Skin epidermis (tissue), 12 donors: ENCODE results near the gene MIS18A.
"Not testable (repeated sequence)": the region's sequence is repeated elsewhere in the genome, so short reads cannot be mapped to it uniquely, and the experiment has no call there.

Experiments used
- H3K27ac ChIP-seq, 21 experiments: fragments of 200-600 bp; sonication (generic) in 11 of 21; one replicate each; pipeline ENCODE4 v1.5.0; 2020; ENCODE audit warnings: mild to moderate bottlenecking in 3 of 21, inconsistent platforms in 2 of 21, moderate library complexity in 2 of 21
- H3K4me3 ChIP-seq, 7 experiments: fragments of 200-600 bp; sonication (generic) in 2 of 7; one replicate each; pipeline ENCODE4 v1.5.0; 2020; ENCODE audit warnings: inconsistent platforms in 2 of 7, mild to moderate bottlenecking in 2 of 7, moderate library complexity in 1 of 7

Gene MIS18A

GRCh38 chr21:32278518-32279376 is at the start of gene MIS18A:
MIS18A (minus strand) TSS chr21:32279049; CDS start chr21:32279014, 35 bp downstream.
- Histone ChIP-seq H3K4me3 (peak within 1 kb of the TSS; percentile 72 to 99 (median 93)), H3K27ac (peak within 1 kb of the TSS in 20 of 21 experiments; percentile 13 to 90 (median 80))

- H3K27ac ChIP-seq = peak overlapping the region in 12 of 21 experiments; percentile 9 to 72 (median 60)
These were observed 49.7 kb upstream of the MIS18A start for GRCh38 chr21:32328595-32328994.

GRCh38 chr21:32325706-32326105 is 46.9 kb upstream of the MIS18A start:
- H3K27ac ChIP-seq = no peak overlapping the region
- no peak overlapping the region for H3K4me3 ChIP-seq

More at GRCh38 chr21:32328595-32328994, 49.7 kb upstream of the MIS18A start:
- H3K4me3 ChIP-seq = no peak overlapping the region

DNA sequence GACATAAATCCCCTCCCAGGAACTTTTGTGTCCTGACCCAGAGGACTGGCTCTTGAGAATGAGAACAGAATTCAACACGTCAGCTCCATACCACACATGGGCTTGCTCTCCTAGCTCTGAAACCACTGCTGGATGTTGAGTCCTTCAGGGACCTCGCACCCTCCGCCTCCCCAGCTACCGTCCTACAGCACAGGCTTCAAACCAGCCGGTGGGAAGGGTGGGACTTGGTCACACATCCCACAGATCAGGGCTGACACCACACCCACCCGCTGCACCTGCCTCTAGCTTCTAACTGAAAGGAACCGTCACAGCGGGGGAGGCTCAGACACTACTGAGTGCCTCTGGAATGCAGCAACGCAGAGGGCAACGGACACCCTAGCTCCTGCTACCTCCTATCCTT is 43.8 kb upstream of the MIS18A start:
- Histone ChIP-seq H3K27ac (no peak overlapping the region), H3K4me3 (no peak overlapping the region)

DNA sequence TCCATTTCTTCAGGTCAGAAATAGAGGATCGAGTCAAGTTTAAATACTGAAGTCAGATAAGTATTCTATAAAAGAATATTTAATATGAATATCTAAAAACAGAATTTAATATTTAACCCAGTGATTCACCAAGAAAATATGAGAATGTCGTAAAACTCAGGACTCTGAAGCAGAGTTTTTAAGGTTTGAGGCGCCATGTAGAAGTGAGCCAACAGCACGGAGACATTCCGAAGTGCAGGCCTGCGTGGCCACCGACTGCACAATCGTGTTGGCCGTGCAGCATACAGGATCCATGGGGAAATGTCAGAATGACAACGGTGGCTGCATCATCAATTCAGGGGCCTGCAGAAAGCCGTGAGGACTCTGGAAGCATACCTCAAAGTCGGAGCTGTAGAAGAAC is 43.3 kb upstream of the MIS18A start:
- no peak overlapping the region for H3K27ac ChIP-seq
- no peak overlapping the region for H3K4me3 ChIP-seq

- H3K4me3 ChIP-seq = no peak overlapping the region
- H3K27ac ChIP-seq = no peak overlapping the region
These were observed 42.6 kb upstream of the MIS18A start for GRCh38 chr21:32321480-32321879.

GRCh38 chr21:32320726-32321125 is 41.9 kb upstream of the MIS18A start:
- H3K4me3 ChIP-seq = no peak overlapping the region
- H3K27ac ChIP-seq = no peak overlapping the region

GRCh38 chr21:32320059-32320458 is 41.2 kb upstream of the MIS18A start:
- H3K27ac ChIP-seq = no peak overlapping the region
- H3K4me3 ChIP-seq = no peak overlapping the region

- peak overlapping the region in 1 of 21 experiments; percentile 3 for H3K27ac ChIP-seq
- H3K4me3 ChIP-seq = no peak overlapping the region
These were observed 40.2 kb upstream of the MIS18A start for GRCh38 chr21:32319012-32319411.

- H3K4me3 ChIP-seq = no peak overlapping the region
- H3K27ac ChIP-seq = peak overlapping the region in 2 of 21 experiments; percentile 12 to 64
These were observed 38.9 kb upstream of the MIS18A start for GRCh38 chr21:32317726-32318125.

DNA sequence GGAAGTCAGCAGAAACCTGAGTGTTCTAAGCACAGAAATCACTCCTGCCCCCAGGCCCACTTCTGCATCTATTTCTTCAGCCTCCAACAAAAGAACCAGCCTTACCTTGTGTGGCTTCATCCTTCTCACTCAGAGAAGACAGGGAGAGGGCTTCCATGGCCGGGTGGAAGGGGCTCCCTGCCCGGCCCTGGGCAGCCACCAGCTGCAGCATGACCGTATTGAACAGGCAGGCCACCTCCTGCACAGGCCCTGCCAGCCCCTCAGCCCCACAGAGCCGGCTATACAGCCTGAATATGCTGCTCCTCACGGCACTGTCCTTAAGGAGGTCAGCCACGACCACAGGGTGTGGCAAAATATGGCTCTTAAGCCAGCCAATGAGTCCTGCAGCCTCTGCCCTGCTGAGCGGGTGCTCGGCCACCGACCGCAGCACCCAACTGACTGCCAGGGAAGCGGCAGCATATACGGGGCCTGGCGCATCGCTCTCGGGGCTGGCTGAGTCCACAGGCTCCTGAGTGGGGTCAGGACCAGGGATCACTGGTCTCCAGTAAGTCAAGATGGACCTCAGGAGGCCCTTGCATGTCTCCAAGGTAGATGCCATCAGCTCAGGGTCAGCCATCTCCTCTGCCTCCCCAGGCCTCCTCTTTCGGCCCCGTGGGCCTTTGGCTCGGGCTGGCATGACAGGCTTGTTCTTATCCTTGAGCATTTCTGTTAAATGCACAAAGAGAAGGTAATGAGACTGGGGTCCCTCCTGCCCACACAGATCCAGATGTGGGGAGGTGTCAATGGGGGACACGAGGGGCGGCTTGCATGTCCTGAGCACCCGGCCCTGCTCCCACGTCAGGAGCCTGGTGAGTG is 37.7 kb upstream of the MIS18A start:
- H3K27ac ChIP-seq = no peak overlapping the region

GRCh38 chr21:32315511-32316281 is 36.8 kb upstream of the MIS18A start:
- H3K27ac ChIP-seq = no peak overlapping the region
- no peak overlapping the region for H3K4me3 ChIP-seq

More for the DNA sequence above, 37.7 kb upstream of the MIS18A start:
- no peak overlapping the region for H3K4me3 ChIP-seq

DNA sequence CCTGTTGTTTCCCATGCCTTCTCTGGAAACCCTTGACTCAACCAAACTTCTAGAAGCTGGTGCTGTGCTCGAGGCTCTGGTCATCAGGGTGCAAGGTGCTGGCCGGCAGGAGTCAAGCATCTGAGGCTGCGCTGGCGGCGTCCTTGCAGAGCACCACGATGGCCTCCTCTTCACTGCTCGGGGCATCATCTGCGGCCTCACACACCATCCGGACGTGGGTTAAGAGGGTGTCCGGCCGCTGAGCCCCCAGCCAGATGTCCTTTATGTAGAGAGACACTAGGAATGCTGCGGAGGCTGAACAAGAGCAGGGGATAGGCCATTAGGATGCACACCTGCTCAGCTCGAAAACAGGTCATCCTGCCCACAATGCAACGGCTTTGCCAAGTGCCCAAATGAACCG is 36.0 kb upstream of the MIS18A start:
- Histone ChIP-seq H3K4me3 (no peak overlapping the region), H3K27ac (no peak overlapping the region)

DNA sequence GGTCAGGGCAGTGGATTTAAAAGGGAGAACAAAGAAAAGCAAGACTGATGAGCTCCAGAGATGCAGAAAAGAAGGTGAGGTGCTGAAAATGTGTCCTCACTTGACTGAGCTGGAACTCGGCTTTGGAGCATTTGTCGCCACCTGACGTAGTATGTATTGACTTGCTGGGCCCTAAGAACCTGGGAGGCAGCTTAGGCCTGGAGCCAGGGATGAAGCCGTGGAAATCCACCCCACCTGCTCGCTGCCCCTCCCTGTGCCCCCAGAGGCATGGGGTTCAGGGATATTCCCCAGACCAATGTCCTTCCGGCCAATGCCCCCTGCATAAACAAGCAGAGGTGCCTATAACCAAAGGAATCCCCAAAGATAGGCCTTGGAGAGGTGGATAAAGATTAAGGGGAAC is 34.1 kb upstream of the MIS18A start:
- no peak overlapping the region for H3K4me3 ChIP-seq
- no peak overlapping the region for H3K27ac ChIP-seq

DNA sequence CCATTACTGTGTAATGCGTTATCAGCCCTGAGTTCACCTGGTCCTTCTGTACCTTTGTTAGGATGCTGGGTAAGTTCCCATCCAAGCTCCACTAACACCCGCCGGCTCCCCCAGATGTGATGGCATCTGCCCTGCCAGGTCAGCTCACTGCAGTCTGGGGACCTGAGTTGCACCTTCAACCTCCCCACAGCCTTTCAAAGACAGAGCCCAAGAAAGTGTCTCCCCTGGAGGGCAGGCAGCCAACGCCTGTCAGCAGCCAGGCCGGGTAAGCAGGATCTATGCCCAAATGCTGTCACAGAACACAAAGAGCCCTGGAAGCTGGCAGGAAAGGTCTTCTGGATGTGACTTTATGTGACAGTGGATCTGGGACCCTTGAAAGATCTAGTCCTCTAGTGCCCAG is 33.5 kb upstream of the MIS18A start:
- H3K4me3 ChIP-seq = no peak overlapping the region
- H3K27ac ChIP-seq = no peak overlapping the region

DNA sequence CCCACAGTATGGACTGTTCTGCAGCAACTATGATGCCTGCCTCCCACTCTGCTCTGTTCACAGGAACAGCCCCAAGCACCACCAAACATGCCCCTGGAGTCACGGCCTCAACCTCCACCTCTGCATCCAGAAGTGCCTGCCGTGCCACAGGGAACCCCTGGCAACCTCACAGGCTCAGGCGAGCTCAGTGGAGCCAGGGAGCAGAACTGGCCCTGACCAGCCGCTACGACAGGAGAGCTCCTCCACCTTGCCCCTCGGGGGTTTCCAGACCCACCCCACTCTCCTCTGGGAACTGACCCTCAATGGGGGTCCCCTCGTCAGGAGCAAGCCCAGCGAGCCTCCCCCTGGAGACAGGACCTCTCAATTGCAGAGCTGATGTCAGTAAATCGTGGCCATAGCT is 32.8 kb upstream of the MIS18A start:
- Histone ChIP-seq H3K27ac (no peak overlapping the region), H3K4me3 (no peak overlapping the region)

GRCh38 chr21:32310976-32311375 is 32.1 kb upstream of the MIS18A start:
- H3K27ac ChIP-seq, H3K4me3 ChIP-seq: not testable (repeated sequence)

- H3K4me3 ChIP-seq = no peak overlapping the region
- H3K27ac ChIP-seq = no peak overlapping the region
These were observed 31.1 kb upstream of the MIS18A start for GRCh38 chr21:32309906-32310460.

- Histone ChIP-seq H3K4me3 (no peak overlapping the region), H3K27ac (no peak overlapping the region)
These were observed 29.8 kb upstream of the MIS18A start for GRCh38 chr21:32308696-32309095.

DNA sequence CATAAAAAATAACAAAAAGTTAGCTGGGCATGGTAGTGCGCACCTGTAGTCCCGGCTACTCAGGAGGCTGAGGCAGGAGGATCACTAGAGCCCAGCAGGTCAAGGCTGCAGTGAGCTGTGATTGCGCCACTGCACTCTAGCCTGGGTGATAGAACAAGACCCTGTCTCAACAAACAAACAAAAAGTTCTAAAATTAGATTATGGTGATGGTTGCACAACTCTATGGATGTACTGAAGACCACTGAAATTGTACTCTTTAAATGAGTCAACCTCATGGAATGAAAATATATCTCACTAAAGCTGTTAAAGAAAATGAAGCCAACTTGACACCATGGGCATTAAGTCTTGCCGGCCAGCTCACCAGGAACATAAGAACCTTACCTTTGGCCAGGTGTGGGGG is 28.9 kb upstream of the MIS18A start:
- H3K27ac ChIP-seq = no peak overlapping the region

More for the DNA sequence above, 28.9 kb upstream of the MIS18A start:
- H3K4me3 ChIP-seq = no peak overlapping the region
